Measurements from ENCODE around the gene BBOF1.
A peak's percentile ranks its signal among the peaks of the same experiment; 100 is the strongest.
"Not testable (repeated sequence)": the region's sequence is repeated elsewhere in the genome, so short reads cannot be mapped to it uniquely, and the experiment has no call there.

BBOF1 gene, protein sequence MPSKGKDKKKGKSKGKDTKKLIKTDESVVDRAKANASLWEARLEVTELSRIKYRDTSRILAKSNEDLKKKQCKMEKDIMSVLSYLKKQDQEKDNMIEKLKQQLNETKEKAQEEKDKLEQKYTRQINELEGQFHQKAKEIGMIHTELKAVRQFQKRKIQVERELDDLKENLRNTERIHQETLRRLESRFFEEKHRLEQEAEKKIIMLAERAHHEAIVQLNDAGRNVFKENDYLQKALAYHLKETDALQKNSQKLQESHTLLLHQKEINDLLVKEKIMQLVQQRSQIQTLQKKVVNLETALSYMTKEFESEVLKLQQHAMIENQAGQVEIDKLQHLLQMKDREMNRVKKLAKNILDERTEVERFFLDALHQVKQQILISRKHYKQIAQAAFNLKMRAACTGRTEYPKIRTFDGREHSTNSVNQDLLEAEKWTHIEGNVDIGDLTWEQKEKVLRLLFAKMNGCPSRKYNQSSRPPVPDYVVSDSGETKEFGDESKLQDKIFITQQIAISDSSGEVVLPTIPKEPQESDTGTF

GRCh38 chr14:74018586-74019407 lies at the start of gene BBOF1, which contains the start of gene ENTPD5:
TSS of gene BBOF1 (plus strand) at chr14:74019349. CDS start at chr14:74019479, 130 bp downstream.
TSS of gene ENTPD5 (minus strand) at chr14:74019288. CDS start at chr14:73988102, 31,186 bp downstream.
- DNase-seq = peak in 13 of 14 donors; percentile 14 to 91 (median 78)

GRCh38 chr14:73973497-73973896 lies 45.7 kb upstream of the BBOF1 start:
- DNase-seq = no peak

- no peak for DNase-seq
These were observed 43.0 kb upstream of the BBOF1 start for GRCh38 chr14:73976125-73976524.

- DNase-seq = no peak
These were observed 41.3 kb upstream of the BBOF1 start for GRCh38 chr14:73977896-73978295.

GRCh38 chr14:73988065-73988464 lies 31.1 kb upstream of the BBOF1 start:
- DNase-seq = no peak

- not testable (repeated sequence) for DNase-seq
These were observed 30.5 kb upstream of the BBOF1 start for GRCh38 chr14:73988656-73989055.

- no peak for DNase-seq
These were observed 28.1 kb upstream of the BBOF1 start for GRCh38 chr14:73991092-73991491.

GRCh38 chr14:73994926-73995325 lies 24.2 kb upstream of the BBOF1 start:
- not testable (repeated sequence) for DNase-seq

- DNase-seq = no peak
These were observed 23.2 kb upstream of the BBOF1 start for GRCh38 chr14:73995977-73996378.

GRCh38 chr14:73996731-73997107 lies 22.4 kb upstream of the BBOF1 start:
- DNase-seq = no peak

DNA sequence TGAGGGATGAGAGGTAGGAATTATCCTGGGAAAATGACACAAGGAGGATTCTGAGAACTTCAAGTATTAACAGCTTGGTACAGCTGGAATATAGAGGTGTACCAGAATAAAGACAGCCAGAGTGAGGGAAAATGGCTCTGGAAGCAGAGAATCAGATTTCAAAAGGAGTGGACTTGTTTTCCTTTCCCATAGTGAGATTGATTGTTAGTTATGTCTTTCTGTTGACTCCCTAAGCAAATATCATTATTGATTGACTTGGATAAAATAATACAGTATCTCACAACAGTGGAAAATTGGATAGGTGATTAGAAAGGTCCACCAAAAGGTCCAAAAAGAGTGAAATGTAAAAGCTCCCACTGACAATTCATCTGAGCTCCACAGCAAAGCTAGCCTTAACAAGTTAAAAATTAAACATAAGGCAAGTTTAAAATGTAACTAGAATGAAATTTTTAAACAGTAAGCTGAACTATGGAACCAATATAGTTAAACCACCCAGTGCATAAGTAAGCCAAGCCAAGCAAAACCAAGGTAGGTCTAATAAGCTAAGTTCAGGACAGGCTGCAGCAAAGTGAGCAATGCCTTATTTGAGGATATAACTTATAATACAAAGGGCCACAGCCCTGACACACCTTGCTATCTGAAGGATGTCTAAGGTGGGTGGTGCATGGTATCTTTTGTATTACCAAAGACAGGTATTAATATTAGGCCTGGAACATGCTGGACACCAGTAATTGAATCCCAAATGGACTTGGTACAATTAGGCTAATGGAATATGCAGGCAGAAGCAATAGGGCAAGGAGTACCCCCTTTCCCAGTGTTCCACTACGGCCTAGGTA lies 21.8 kb upstream of the BBOF1 start:
- no peak for DNase-seq

DNA sequence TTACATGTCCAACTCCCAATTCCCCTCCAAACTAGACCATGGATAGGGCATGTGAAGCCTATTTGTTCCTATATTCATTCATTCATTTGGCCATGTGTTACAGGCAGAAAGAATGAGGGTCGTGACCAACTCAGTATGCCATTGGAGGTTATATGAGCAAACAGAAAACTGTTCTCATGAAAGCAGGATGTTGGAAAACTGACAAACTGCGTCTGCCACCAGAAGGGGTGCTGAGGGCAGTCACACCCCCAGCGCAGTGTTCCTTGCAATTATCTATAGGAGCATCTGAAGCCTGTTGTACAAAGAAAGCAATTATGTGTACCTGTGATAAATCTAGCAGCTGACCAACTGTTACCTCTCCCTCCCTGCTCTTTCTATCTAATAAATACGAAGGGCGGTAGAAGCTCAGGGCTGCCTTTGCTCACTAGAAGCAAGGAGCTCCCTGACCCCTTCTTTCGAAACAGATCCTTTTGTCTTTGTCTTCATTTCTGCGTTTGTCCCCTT lies 21.2 kb upstream of the BBOF1 start:
- no peak for DNase-seq

DNA sequence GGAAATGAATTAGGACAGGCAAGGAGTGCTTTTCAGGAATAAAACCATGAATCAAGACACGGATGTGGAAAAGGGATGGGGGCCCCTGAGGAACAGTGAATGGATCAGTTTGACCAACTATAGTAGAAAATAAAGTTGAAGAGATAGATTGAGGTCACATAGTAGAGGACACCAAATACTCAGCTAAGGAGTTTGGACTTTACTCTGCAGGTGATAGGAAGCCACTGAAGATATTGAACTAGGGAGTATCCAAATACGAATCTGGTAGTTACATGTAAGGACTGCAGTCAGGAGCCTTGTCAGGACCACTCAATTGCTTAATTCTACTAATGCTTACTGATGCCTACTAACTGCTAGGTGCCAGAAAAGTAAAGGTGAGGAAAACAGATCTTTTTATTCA lies 20.4 kb upstream of the BBOF1 start:
- no peak for DNase-seq

DNA sequence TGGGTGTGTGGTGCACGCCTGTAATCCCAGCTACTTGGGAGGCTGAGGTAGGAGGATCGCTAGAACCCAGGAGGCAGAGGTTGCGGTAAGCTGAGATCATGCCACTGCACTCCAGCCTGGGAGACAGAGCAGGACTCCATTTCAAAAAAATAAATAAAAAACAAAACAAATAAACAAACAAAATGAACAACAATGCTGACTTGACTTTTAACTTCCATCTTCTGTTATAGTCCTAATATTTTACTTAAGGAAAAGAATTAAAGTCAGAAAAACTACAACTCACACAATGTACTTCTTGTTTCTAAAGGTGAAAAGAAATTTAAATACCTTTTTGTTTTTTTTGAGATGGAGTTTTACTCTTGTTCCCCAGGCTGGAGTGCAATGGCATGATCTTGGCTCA lies 13.5 kb upstream of the BBOF1 start:
- DNase-seq = not testable (repeated sequence)

DNA sequence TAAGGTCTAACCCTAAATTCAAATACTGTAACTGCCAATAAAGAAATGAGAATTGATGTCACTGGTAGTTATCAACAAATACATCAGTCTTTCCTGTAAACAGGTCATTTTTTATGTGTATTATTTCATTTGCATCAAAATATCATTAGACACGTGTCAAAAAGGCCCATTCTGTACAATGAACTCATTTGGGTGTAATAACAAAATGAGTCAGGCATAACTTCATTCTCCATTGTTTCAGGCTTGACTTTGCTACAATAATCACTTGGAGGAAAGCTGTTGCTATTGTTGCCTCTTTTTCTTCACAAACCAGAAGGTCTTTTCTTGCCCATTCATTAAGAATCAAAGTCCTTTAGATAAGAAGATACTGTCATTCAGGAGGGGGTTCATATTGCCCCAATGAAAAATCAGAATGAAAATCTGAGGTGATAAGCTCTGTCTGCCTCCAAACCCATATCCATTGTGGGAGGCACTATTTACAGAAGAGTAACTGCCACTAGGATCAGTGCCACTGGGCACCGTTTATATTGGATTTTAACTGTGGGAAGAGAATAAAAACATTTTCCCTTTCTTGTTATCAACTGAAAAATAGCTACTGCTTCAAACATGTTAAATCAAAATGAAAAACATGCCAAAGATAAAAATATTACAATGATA lies 10.2 kb upstream of the BBOF1 start:
- no peak for DNase-seq

- no peak for DNase-seq
These were observed 4.8 kb upstream of the BBOF1 start for GRCh38 chr14:74014299-74014698.

DNA sequence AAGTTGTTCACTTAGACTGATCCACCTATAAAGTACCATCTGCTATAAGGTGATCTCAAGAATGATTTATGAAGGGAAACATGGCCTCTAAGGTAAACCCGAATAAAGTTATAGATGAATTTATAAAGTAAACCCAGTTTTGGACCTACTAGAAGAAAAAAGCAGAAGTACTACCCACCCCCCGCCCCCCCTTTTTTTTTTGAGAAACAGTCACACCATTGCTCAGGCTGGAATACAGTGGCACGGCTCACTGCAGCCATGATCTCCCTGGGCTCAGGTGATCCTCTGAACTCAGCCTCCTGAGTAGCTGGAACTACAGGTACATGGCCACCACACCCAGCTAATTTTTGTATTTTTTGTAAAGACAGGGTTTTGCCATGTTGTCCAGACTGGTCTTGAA lies 4.0 kb upstream of the BBOF1 start:
- no peak for DNase-seq

- no peak for DNase-seq
These were observed 3.2 kb upstream of the BBOF1 start for GRCh38 chr14:74015963-74016362.

DNA sequence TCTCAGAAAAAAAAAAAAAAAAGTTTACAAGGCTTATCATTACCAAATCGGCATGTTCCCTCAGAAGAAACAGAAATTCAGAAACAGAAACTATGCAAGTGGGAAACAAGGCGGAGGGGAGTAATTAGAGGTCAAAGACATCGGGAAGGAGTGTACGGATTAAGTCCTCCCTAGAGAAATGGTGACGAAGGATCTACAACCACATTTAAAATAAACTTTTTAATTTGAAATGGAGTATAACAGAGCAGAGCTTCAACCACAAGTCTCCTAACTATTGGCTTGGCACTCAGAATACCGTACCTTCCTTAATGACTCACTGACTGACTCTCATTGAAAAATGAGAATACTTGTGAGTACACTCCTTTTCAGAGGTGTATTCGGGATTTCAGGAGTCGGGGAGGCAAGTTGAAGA lies 969 bp upstream of the BBOF1 start:
- no peak for DNase-seq

GRCh38 chr14:74019408-74020137 lies 424 bp downstream of the BBOF1 start:
- peak in 1 of 14 donors; percentile 12 for DNase-seq

DNA sequence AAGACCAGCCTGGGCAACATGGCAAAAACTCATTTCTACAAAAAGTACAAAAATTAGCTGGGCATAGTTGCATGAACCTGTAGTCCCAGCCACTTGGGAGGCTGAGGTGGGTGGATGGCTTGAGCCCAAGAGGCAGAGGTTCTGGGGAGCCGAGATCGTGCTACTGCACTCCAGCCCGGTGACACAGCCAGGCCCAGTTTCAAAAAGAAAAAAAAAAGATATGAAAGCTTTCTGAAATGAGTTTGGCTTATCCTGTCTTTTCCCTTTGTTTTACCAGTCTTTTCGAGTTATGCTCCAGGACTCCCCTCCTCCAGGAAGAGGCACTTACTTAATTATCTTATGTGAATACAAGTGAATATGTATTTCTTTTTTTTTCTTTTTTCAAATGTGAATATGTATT lies 3.2 kb downstream of the BBOF1 start:
- no peak for DNase-seq
